SK-N-MC (cell line): ENCODE measurements around the gene ACTA2.

Source experiments
- EZH2 ChIP-seq: fragments of 200-600 bp; sonication (generic); IDR thresholded peaks from one replicate; pipeline ENCODE4 v1.6.1; 2017; ENCODE audit warnings: antibody characterized with exemption
- FOXP2 ChIP-seq: optimal IDR thresholded peaks from 2 replicates; pipeline ENCODE3; 2011; ENCODE audit warnings: mild to moderate bottlenecking, moderate library complexity; ENCODE audit not compliant: insufficient read depth; ENCODE audit errors: extremely low read length, control extremely low read depth
- POLR2AphosphoS5 ChIP-seq: IDR thresholded peaks from 2 replicates; pipeline ENCODE4 v1.6.1; 2012; ENCODE audit warnings: mild to moderate bottlenecking, low read depth, low read length, borderline replicate concordance

DNA sequence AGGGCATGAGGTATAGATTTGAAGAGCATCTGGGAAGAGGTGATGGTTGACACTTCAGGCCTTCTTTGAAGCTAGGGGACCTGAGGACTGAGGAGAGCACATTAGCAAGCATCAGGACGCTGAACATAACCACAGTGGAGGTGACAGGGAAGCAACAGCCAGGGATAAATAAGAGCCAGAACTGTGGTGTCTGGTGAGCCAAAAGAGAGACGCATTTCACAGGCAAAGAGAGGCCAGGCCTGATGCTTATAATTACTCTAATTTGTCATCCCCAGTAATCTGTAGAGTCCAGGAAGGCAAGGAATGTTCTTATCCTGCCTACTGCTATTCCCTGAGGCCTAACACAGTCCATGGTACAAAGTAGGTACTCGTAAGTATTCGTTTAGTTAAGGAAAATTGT, 27.7 kb upstream of the ACTA2 start:
- TF ChIP-seq POLR2AphosphoS5 = no peak
- no peak for TF ChIP-seq EZH2
- TF ChIP-seq FOXP2 = no peak
